OCI-LY7 (cell line): Measurements from ENCODE around the gene SLC9A3. TPM values are rescaled to one million over a fixed set of nuclear protein-coding genes. Genes with fewer than 3 reads are reported as not detected.

Experiments used
- BruUV-seq: library from RNA; stranded (reverse); fragments of 400-500 nt; replicated peaks from 2 replicates; lab custom pipeline; 2021; lab: Mats Ljungman, UMichigan
- CTCF ChIA-PET: fragments of 300-600 bp; sonication (Branson Sonifier 250); formaldehyde crosslinking; loops from one replicate; lab custom pipeline; 2022; ENCODE audit warnings: antibody characterized with exemption; ENCODE audit not compliant: unreplicated experiment; lab: Charles Lee
- POLR2A ChIA-PET: fragments of 300-600 bp; sonication (Branson Sonifier 250); formaldehyde crosslinking; loops from one replicate; lab custom pipeline; 2022; ENCODE audit warnings: antibody characterized with exemption; lab: Charles Lee
- DNase-seq: peaks from one replicate; pipeline ENCODE4 v3.0.0-alpha.2; 2015; ENCODE audit warnings: low spot score
- H2AFZ ChIP-seq: fragments of 200-600 bp; sonication (generic), shearing (Covaris generic); 2 replicates; pipeline ENCODE4 v1.6.1; 2014; ENCODE audit warnings: mild to moderate bottlenecking, antibody characterized with exemption, low read length, moderate library complexity
- H3K27ac ChIP-seq: fragments of 200-600 bp; sonication (generic); 2 replicates; pipeline ENCODE4 v1.5.1; 2014; ENCODE audit warnings: mixed run types, low read depth, mild to moderate bottlenecking, moderate library complexity, low read length, inconsistent platforms; ENCODE audit not compliant: poor library complexity, severe bottlenecking
- H3K36me3 ChIP-seq: fragments of 200-600 bp; sonication (generic); 2 replicates; pipeline ENCODE4 v1.6.1; 2014; ENCODE audit warnings: mild to moderate bottlenecking, antibody characterized with exemption, low read length, moderate library complexity, mixed read lengths; ENCODE audit not compliant: insufficient read depth
- H3K4me1 ChIP-seq: fragments of 200-600 bp; sonication (generic); 2 replicates; pipeline ENCODE4 v1.5.1; 2014; ENCODE audit warnings: mild to moderate bottlenecking, low read length; ENCODE audit not compliant: insufficient read depth, poor library complexity, severe bottlenecking
- H3K4me2 ChIP-seq: fragments of 200-600 bp; sonication (generic); 2 replicates; pipeline ENCODE4 v1.6.1; 2014; ENCODE audit warnings: mild to moderate bottlenecking, low read length
- H3K4me3 ChIP-seq: fragments of 200-600 bp; sonication (generic); 2 replicates; pipeline ENCODE4 v1.5.1; 2014; ENCODE audit warnings: mild to moderate bottlenecking, low read depth, low read length; ENCODE audit not compliant: poor library complexity, severe bottlenecking
- H3K79me2 ChIP-seq: fragments of 200-600 bp; sonication (generic); 2 replicates; pipeline ENCODE4 v1.6.1; 2016; ENCODE audit warnings: low read depth, mild to moderate bottlenecking, low read length, moderate library complexity, mixed read lengths; ENCODE audit not compliant: insufficient read depth
- H3K9me2 ChIP-seq: fragments of 200-600 bp; sonication (generic); 2 replicates; pipeline ENCODE4 v1.6.1; 2016; ENCODE audit warnings: mild to moderate bottlenecking, low read length, mixed read lengths; ENCODE audit not compliant: insufficient read depth
- H3K9me3 ChIP-seq: fragments of 200-600 bp; sonication (generic); 2 replicates; pipeline ENCODE4 v1.6.1; 2014; ENCODE audit warnings: mild to moderate bottlenecking, mixed run types, low read length, mixed read lengths
- H4K20me1 ChIP-seq: fragments of 200-600 bp; sonication (generic); 2 replicates; pipeline ENCODE4 v1.6.1; 2014; ENCODE audit warnings: mild to moderate bottlenecking, antibody characterized with exemption, low read length, moderate library complexity, mixed read lengths; ENCODE audit not compliant: insufficient read depth
- CTCF ChIP-seq: fragments of 200-600 bp; sonication (generic); conservative IDR thresholded peaks from 2 replicates; pipeline ENCODE4 v1.5.1; 2014; ENCODE audit warnings: mild to moderate bottlenecking, antibody characterized with exemption, low read length, moderate library complexity, mixed read lengths
- EZH2phosphoT487 ChIP-seq: fragments of 200-600 bp; sonication (generic); IDR thresholded peaks from 2 replicates; pipeline ENCODE4 v1.6.1; 2018; ENCODE audit warnings: low read depth, borderline replicate concordance, mild to moderate bottlenecking, mixed run types, antibody characterized with exemption, low read length, moderate library complexity, mixed read lengths
- intact Hi-C: fragments of 100-400 bp; cut with micrococcal nuclease; formaldehyde crosslinking; loops from one replicate; pipeline ENCODE4 v1.10.0; 2022; ENCODE audit not compliant: unreplicated experiment
- microRNA-seq: library from miRNA; unstranded; fragments of <30 nt; microRNA quantifications from one replicate; pipeline ENCODE4 v1.2.0, GENCODE V29; 2022; ENCODE audit warnings: borderline replicate concordance
- small RNA-seq: library from RNA; depleted of rRNA; stranded (forward); fragments of <200 nt; gene quantifications from one replicate; pipeline ENCODE3, GENCODE V24; 2014
- total RNA-seq, 2 experiments: library from RNA; depleted of rRNA in 1 of 2; stranded (reverse); fragments of >200 nt in 1 of 2; shearing (Covaris generic) in 1 of 2; gene quantifications; 2 replicates each; pipeline ENCODE4 v1.2.3, GENCODE V29; 2014 to 2022

Gene SLC9A3
- total RNA-seq, 2 experiments from 2014 or later: 2.0 to 4.3 TPM

- H3K9me3 ChIP-seq: no peaks in the 10 kb centered on the region
- no peak overlapping the region for H3K27ac ChIP-seq
- no peaks in the 10 kb centered on the region for H3K79me2 ChIP-seq
- no peaks in the 10 kb centered on the region for H3K36me3 ChIP-seq
- peaks cover 7% of the 10 kb centered on the region for H3K4me1 ChIP-seq
- ChIA-PET POLR2A (no interaction called here), CTCF (no interaction called here)
- intact Hi-C loops: no loop called here
- TF ChIP-seq CTCF (no peak), EZH2phosphoT487 (no peak)
- no peak overlapping the region for H3K4me3 ChIP-seq
- H2AFZ ChIP-seq: no peak overlapping the region
- no peaks in the 10 kb centered on the region for H3K9me2 ChIP-seq
- no TSS peak for BruUV-seq
- H4K20me1 ChIP-seq: no peaks in the 10 kb centered on the region
- H3K4me2 ChIP-seq: no peak overlapping the region
- DNase-seq: no peak
These were observed 102.9 kb downstream of the SLC9A3 start for GRCh38 chr5:421287-421880.

DNA sequence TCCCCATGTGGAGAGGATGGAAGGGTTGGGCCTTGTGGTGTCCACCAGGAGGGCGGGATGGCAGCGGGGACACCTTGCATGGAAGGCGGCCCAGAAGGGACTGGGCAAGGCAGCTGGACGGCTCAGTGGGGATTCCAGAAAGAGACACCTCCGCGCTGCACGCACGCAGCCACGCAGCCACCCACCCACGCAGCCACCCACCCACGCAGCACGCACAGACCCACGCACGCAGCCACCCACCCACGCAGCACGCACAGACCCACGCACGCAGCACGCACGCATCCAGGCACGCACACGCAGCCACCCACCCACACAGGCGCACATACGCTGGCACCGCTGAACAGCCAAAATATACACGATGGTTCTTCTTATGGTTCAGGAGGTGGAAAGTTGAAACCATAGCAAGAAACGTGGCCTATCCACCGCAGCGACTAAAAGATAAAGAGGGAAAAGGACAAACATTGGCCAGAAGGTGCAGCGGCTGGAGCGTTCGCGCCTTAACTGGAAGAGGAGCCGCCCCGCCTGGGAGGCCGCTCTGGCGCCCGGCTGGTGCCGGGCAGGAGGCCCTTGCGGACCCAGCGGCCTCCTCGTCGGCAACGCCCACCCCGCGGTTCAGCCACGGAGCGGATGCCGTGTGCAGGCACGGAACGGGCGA, 103.5 kb downstream of the SLC9A3 start:
- no TSS peak for BruUV-seq
- no peak overlapping the region for H3K27ac ChIP-seq
- POLR2A ChIA-PET: no interaction called here
- H2AFZ ChIP-seq: no peak overlapping the region
- intact Hi-C loops: no loop called here
- H3K4me3 ChIP-seq: no peak overlapping the region
- no peak overlapping the region for H3K4me2 ChIP-seq
- no peaks in the 10 kb centered on the region for H3K9me3 ChIP-seq
- TF ChIP-seq CTCF (no peak), EZH2phosphoT487 (no peak)
- H3K36me3 ChIP-seq: no peaks in the 10 kb centered on the region
- DNase-seq: no peak
- peaks cover 12% of the 10 kb centered on the region for H3K4me1 ChIP-seq
- H3K9me2 ChIP-seq: no peaks in the 10 kb centered on the region
- CTCF ChIA-PET: no interaction called here
- H4K20me1 ChIP-seq: no peaks in the 10 kb centered on the region
- no peaks in the 10 kb centered on the region for H3K79me2 ChIP-seq

Small RNA genes lying within 50 kb of the gene (microRNA-seq; reads per million reads assigned to microRNA genes)
- gene MIR4456: not detected

Small RNA genes lying within 50 kb of the gene (small RNA-seq; reads per million reads assigned to genes)
- gene MIR4456: not detected

Other genes with a start within 250 kb of the SLC9A3 start
- 1.2 and 3.4 TPM in 2 replicates for gene AHRR, start 202.7 kb downstream of the SLC9A3 start, total RNA-seq (2014; rRNA removed; shearing (Covaris generic))
- gene AHRR, start 202.7 kb downstream of the SLC9A3 start, total RNA-seq (2022): 1.4 and 2.2 TPM in 2 replicates
- gene EXOC3, start 81.3 kb downstream of the SLC9A3 start, total RNA-seq (2014; rRNA removed; shearing (Covaris generic)): 27.4 and 31.0 TPM in 2 replicates
- gene EXOC3, start 81.3 kb downstream of the SLC9A3 start, total RNA-seq (2022): 58.2 and 58.9 TPM in 2 replicates
- gene CEP72, start 87.9 kb upstream of the SLC9A3 start, total RNA-seq (2014; rRNA removed; shearing (Covaris generic)): 26.9 and 27.2 TPM in 2 replicates
- 41.1 and 42.7 TPM in 2 replicates for gene CEP72, start 87.9 kb upstream of the SLC9A3 start, total RNA-seq (2022)
- gene TPPP, start 168.9 kb upstream of the SLC9A3 start, total RNA-seq (2014; rRNA removed; shearing (Covaris generic)): not detected in 2 replicates
- gene TPPP, start 168.9 kb upstream of the SLC9A3 start, total RNA-seq (2022): not detected in 2 replicates